Measurements from ENCODE around the gene SIK1.

The SIK1 gene

DNA sequence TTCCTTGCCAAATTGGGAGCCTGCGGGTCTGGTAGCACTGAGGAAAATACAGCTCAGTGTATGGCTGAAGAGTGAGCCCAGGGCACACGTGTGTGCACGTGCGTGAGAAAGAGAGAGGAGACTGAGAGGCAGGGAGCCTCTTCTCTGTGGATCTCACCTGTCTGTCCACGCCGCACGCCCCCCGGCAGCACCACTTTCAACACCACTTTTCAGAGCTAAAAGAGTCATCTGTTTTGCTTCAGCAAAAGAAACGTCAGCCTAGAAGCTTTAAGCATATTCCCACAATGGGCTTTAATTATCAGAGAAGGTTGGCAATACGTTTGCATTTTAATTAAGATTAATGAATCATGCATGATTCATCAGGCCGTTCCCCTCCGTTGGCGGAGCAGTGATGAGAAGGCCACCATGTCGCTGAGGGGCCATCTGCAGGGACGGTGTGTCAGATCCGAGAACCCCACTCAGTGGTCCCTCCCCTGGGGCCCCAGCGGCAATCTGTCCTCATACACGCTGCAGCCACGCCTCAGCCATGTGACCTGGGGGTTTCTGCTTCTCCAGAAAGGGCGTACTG, 56.8 kb downstream of the SIK1 start:
- Histone ChIP-seq H3K36me3 (ENCODE audit: control insufficient read depth, insufficient read depth, low read length) (no peaks in the 10 kb centered on the region), H3K4me1 (ENCODE audit: control insufficient read depth, insufficient read depth, low read length) (peaks cover 21% of the 10 kb centered on the region), H3K9me3 (ENCODE audit: control insufficient read depth, insufficient read depth, low read depth, low read length) (no peaks in the 10 kb centered on the region), H3K9ac (ENCODE audit: low read length) (no peak overlapping the region), H3K4me3 (ENCODE audit: low read depth, low read length) (no peak overlapping the region), H3K27me3 (ENCODE audit: control insufficient read depth, insufficient read depth, low read length) (no peaks in the 10 kb centered on the region), H3K27ac (ENCODE audit: low read depth, low read length) (no peak overlapping the region)

DNA sequence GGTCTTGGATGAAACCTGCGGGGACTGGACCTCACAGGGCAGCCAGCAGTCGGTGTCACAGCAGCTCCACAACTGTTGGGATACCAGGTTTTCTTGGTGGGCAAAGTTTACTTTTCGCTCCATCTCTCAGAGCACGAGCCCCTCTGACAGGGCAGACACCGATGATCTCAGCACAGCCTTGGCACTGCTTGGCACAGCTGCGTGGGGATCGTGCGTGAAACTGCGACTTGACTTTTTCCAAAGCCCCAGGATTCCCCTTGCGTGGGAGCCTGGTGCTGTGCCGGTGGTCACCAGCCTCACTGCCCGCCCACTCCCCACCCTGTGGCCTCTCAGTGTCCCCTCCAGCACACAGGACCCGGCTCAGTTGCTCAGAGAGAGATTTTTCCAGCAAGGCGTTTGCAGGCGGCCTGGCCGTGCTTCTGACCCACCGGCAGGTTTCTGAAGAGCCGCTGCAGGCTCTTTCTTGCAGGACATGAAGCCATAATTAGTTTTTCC, 57.3 kb downstream of the SIK1 start:
- H3K9ac ChIP-seq (ENCODE audit: low read length), result no peak overlapping the region
- H3K9me3 ChIP-seq (ENCODE audit: control insufficient read depth, insufficient read depth, low read depth, low read length), result no peaks in the 10 kb centered on the region
- H3K27ac ChIP-seq (ENCODE audit: low read depth, low read length), result no peak overlapping the region
- peaks cover 21% of the 10 kb centered on the region for H3K4me1 ChIP-seq (ENCODE audit: control insufficient read depth, insufficient read depth, low read length)
- no peak overlapping the region for H3K4me3 ChIP-seq (ENCODE audit: low read depth, low read length)
- H3K27me3 ChIP-seq (ENCODE audit: control insufficient read depth, insufficient read depth, low read length), result no peaks in the 10 kb centered on the region
- no peaks in the 10 kb centered on the region for H3K36me3 ChIP-seq (ENCODE audit: control insufficient read depth, insufficient read depth, low read length)

DNA sequence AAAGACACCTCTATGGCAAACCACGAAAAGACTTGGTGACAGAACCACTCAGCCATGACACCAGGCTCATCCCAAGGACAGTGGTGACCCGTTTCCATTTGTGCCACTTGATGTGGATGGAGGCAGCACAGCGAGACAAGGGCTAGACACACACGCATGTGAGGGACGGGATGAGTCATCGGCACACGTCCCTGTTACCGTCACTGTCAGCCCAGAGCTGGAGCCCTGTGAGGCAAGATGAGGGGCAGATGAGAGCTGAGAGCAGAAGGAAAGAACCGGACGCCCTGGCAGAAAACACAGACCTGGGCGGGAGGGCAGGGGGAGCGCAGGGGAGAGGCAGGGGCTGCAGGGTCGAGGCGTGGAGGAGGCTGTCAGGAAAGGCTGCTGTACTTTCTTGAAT, 57.8 kb downstream of the SIK1 start:
- Histone ChIP-seq H3K9ac (ENCODE audit: low read length) (no peak overlapping the region), H3K27me3 (ENCODE audit: control insufficient read depth, insufficient read depth, low read length) (no peaks in the 10 kb centered on the region), H3K4me3 (ENCODE audit: low read depth, low read length) (no peak overlapping the region), H3K4me1 (ENCODE audit: control insufficient read depth, insufficient read depth, low read length) (peaks cover 21% of the 10 kb centered on the region), H3K36me3 (ENCODE audit: control insufficient read depth, insufficient read depth, low read length) (no peaks in the 10 kb centered on the region), H3K27ac (ENCODE audit: low read depth, low read length) (no peak overlapping the region), H3K9me3 (ENCODE audit: control insufficient read depth, insufficient read depth, low read depth, low read length) (no peaks in the 10 kb centered on the region)

DNA sequence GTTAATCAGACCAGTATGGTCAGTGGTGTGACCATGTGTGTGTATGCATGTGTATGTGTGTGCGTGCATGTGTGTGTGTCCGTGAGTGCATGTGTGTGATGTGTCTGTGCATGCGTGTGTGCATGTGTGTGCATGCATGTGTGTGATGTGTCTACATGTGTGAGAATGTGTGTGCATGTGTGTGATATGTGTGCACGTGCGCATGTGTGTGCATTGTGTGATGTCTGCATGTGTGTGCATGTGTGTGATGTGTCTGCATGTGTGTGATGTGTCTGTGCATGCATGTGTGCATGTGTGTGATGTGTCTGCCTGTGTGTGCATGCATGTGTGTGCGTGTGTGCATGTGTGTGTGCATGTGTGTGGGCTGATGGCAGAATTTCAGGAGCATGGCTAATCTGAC, 58.2 kb downstream of the SIK1 start:
- no peaks in the 10 kb centered on the region for H3K36me3 ChIP-seq (ENCODE audit: control insufficient read depth, insufficient read depth, low read length)
- H3K9me3 ChIP-seq (ENCODE audit: control insufficient read depth, insufficient read depth, low read depth, low read length), result no peaks in the 10 kb centered on the region
- peaks cover 21% of the 10 kb centered on the region for H3K4me1 ChIP-seq (ENCODE audit: control insufficient read depth, insufficient read depth, low read length)
- no peaks in the 10 kb centered on the region for H3K27me3 ChIP-seq (ENCODE audit: control insufficient read depth, insufficient read depth, low read length)
- H3K9ac ChIP-seq (ENCODE audit: low read length), result no peak overlapping the region
- H3K27ac ChIP-seq (ENCODE audit: low read depth, low read length), result no peak overlapping the region
- no peak overlapping the region for H3K4me3 ChIP-seq (ENCODE audit: low read depth, low read length)

DNA sequence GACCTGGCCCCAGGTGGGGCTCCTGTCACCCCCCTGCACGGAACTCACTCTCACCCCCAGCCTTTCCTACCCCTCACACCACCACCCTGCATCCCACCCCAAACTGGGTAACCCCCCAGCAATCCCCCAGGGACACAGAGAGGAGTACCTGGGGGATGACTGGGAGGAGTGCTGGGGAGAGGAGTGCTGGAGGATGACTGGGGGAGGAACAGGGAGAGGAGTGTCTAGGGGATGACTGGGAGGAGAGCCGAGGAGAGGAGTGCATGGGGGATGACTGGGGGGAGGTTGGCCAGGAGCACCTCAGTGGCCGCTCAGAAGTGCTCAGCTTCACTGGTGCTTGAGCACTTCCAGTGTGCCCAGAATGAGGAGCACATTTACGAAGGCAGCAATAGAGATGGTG, 59.1 kb downstream of the SIK1 start:
- H3K27ac ChIP-seq (ENCODE audit: low read depth, low read length), result no peak overlapping the region
- no peak overlapping the region for H3K9ac ChIP-seq (ENCODE audit: low read length)
- peaks cover 21% of the 10 kb centered on the region for H3K4me1 ChIP-seq (ENCODE audit: control insufficient read depth, insufficient read depth, low read length)
- no peaks in the 10 kb centered on the region for H3K9me3 ChIP-seq (ENCODE audit: control insufficient read depth, insufficient read depth, low read depth, low read length)
- no peak overlapping the region for H3K4me3 ChIP-seq (ENCODE audit: low read depth, low read length)
- no peaks in the 10 kb centered on the region for H3K36me3 ChIP-seq (ENCODE audit: control insufficient read depth, insufficient read depth, low read length)
- H3K27me3 ChIP-seq (ENCODE audit: control insufficient read depth, insufficient read depth, low read length), result no peaks in the 10 kb centered on the region

DNA sequence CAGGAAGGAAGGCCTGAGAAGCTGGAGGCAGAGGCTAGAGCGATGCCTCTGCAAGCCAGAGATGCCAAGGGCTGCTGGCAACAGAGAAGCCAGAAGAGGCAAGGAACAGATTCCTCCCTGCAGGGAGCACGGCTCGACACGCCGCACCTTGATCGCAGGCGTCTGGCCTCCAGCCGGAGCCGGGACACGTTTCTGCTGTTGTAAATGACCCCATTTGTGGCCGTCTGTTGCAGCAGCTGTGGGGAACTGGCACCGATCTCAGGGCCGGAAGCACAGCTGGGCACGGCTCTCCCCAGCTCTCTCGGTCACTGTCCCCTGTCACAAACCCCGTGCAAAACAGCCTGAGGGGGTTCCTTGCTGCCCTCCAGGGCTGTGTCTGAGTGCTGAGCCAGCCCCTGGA, 59.6 kb downstream of the SIK1 start:
- no peaks in the 10 kb centered on the region for H3K27me3 ChIP-seq (ENCODE audit: control insufficient read depth, insufficient read depth, low read length)
- no peaks in the 10 kb centered on the region for H3K9me3 ChIP-seq (ENCODE audit: control insufficient read depth, insufficient read depth, low read depth, low read length)
- H3K4me1 ChIP-seq (ENCODE audit: control insufficient read depth, insufficient read depth, low read length), result peaks cover 25% of the 10 kb centered on the region
- H3K4me3 ChIP-seq (ENCODE audit: low read depth, low read length), result no peak overlapping the region
- H3K36me3 ChIP-seq (ENCODE audit: control insufficient read depth, insufficient read depth, low read length), result no peaks in the 10 kb centered on the region
- H3K9ac ChIP-seq (ENCODE audit: low read length), result no peak overlapping the region
- no peak overlapping the region for H3K27ac ChIP-seq (ENCODE audit: low read depth, low read length)

DNA sequence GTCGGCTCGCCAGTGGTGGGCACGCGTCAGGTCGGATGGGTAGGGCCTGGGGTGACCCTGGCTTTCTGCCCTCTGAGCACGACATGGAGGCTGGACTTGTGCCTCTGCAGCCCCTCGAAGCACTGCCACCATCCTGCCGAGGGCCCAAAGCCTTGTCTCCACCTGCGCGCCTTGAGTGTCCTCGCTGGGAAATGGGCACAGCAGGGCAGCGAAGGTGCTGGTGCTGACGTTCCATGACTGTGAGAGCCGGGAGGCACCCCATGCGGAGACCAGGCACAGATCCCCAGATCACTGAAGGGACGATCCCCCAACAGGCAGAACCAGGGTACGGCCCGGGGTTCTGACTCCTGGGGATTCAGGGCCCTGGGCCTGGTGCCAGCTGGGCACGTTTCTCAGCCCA, 60.3 kb downstream of the SIK1 start:
- Histone ChIP-seq H3K27ac (ENCODE audit: low read depth, low read length) (no peak overlapping the region), H3K4me3 (ENCODE audit: low read depth, low read length) (no peak overlapping the region), H3K36me3 (ENCODE audit: control insufficient read depth, insufficient read depth, low read length) (no peaks in the 10 kb centered on the region), H3K27me3 (ENCODE audit: control insufficient read depth, insufficient read depth, low read length) (no peaks in the 10 kb centered on the region), H3K9ac (ENCODE audit: low read length) (no peak overlapping the region), H3K4me1 (ENCODE audit: control insufficient read depth, insufficient read depth, low read length) (peaks cover 30% of the 10 kb centered on the region), H3K9me3 (ENCODE audit: control insufficient read depth, insufficient read depth, low read depth, low read length) (no peaks in the 10 kb centered on the region)

DNA sequence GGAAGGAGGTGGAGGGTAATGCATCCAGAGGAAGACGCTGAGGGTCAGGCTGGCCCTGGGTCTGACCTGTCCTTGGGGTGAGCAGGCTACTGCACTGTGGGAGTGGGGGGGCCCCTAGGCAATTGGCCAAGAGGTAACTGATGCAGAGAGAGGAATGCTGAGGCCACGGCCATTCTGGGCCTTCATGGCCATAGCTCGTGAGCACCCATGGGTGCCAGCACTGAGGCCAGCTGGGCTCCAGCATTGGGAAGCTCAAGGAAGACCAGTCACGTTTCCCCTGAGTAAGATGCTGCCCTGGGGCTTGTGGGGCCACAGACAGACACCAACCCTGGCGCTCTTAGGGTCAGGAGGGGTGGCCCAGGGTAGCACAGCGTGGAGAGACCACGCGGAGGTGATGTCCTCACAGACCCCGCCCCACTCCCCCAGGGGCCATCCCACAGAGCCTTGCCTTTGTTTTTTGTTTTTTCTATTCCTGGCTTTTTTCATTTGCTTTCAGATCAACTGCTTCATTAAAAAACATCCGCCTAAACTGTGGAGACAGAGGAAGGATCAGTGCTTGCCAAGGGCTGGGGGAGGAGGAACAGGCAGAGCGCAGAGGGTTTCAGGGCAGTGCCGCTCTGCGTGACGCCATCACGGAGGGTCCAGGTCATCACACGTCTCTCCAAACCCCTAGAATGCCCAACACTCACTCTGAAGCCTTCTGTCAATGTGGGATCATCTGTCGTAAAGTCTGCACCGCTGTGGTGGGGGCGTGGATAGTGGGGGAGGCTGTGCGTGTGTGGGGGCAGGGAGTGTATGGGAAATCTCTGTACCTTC, 61.1 kb downstream of the SIK1 start:
- Histone ChIP-seq H3K4me3 (ENCODE audit: low read depth, low read length) (no peak overlapping the region), H3K36me3 (ENCODE audit: control insufficient read depth, insufficient read depth, low read length) (no peaks in the 10 kb centered on the region), H3K9me3 (ENCODE audit: control insufficient read depth, insufficient read depth, low read depth, low read length) (no peaks in the 10 kb centered on the region), H3K9ac (ENCODE audit: low read length) (no peak overlapping the region), H3K27ac (ENCODE audit: low read depth, low read length) (no peak overlapping the region), H3K27me3 (ENCODE audit: control insufficient read depth, insufficient read depth, low read length) (no peaks in the 10 kb centered on the region), H3K4me1 (ENCODE audit: control insufficient read depth, insufficient read depth, low read length) (peaks cover 27% of the 10 kb centered on the region)

DNA sequence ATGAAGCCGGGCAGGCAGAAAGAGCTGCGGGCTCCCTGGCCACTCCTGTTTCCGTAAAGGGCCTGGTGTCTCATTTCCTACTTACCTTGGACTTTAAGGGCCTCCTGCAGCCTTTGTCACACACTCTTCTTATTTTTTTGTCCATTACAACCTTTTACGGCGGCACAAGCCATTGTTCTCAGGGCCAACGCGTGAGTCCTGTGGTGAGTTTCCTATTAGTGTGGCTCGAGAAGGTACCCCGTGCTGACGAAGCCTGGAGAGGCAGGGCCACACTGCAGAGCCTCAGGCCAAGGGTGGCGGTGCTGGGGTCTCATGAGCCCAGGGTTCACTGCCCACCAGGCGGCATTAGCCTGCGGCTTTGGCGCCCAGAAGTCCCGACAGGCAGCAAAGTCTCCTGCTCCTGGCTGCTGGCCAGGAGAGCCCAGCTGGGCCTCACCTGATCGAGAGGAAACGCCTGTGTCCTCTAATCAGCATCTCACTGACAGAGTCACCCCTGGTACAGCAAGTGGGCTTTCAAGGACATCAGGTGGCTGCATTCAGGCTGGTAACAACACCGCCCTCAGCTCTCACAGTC, 62.0 kb downstream of the SIK1 start:
- H3K9ac ChIP-seq (ENCODE audit: low read length), result no peak overlapping the region
- H3K27me3 ChIP-seq (ENCODE audit: control insufficient read depth, insufficient read depth, low read length), result no peaks in the 10 kb centered on the region
- no peak overlapping the region for H3K4me3 ChIP-seq (ENCODE audit: low read depth, low read length)
- no peaks in the 10 kb centered on the region for H3K9me3 ChIP-seq (ENCODE audit: control insufficient read depth, insufficient read depth, low read depth, low read length)
- peaks cover 19% of the 10 kb centered on the region for H3K4me1 ChIP-seq (ENCODE audit: control insufficient read depth, insufficient read depth, low read length)
- H3K36me3 ChIP-seq (ENCODE audit: control insufficient read depth, insufficient read depth, low read length), result no peaks in the 10 kb centered on the region
- no peak overlapping the region for H3K27ac ChIP-seq (ENCODE audit: low read depth, low read length)
